GM19324 (cell line): Measurements from ENCODE around the gene SLC16A12.

Source experiments
- ATAC-seq: cut with Tn5 transposase; IDR thresholded peaks from one replicate; pipeline ENCODE4 v1.9.1; 2021; ENCODE audit warnings: mild to moderate bottlenecking, moderate library complexity; ENCODE audit not compliant: unreplicated experiment, low FRiP score

Gene SLC16A12, protein sequence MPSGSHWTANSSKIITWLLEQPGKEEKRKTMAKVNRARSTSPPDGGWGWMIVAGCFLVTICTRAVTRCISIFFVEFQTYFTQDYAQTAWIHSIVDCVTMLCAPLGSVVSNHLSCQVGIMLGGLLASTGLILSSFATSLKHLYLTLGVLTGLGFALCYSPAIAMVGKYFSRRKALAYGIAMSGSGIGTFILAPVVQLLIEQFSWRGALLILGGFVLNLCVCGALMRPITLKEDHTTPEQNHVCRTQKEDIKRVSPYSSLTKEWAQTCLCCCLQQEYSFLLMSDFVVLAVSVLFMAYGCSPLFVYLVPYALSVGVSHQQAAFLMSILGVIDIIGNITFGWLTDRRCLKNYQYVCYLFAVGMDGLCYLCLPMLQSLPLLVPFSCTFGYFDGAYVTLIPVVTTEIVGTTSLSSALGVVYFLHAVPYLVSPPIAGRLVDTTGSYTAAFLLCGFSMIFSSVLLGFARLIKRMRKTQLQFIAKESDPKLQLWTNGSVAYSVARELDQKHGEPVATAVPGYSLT

DNA sequence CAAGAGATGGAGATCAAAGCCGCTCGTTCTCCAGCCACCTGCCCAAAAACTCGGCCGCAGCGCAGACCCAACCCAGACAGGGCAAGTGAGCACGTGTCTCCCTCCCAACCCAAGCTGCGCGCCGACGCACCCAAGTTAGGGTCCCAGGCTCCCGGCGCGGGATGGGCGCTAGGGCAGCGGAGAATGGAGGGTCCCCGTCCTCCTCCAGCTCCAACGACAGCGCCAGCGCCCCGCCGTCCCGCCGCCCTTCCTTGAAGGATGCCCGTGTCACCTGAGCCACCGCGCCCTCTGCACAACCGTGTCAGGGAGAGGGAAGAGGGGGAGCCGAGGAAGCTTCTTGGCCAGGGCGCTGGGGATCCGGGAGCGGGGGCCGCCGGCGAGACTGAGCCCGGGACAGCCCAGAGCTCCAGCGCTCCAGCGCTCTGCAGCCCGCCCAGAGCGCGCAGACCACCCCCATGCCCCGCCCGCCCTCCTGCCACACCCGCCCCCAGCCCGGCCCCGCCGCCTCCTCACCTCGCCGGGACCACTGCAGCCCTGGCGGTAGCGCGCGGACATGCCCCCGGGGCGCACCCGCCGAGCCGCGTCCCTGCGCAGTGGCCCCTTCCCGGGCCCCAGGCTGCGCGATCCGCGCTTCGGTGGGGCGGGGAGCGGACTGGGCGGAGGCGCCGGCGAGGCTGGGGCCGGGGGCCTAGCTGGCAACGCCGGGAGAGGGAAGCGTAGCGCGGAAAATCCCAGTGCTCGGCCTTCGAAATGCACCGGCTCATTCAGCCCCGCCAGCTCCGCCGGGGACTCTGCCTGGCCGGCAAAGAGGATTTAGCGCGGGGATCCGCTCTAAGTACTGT lies at the start of gene SLC16A12:
SLC16A12 (minus strand) TSS at position 424 of the 842 bp plus-strand sequence. CDS start 73,016 bp downstream, outside the sequence.
- no peak for ATAC-seq

DNA sequence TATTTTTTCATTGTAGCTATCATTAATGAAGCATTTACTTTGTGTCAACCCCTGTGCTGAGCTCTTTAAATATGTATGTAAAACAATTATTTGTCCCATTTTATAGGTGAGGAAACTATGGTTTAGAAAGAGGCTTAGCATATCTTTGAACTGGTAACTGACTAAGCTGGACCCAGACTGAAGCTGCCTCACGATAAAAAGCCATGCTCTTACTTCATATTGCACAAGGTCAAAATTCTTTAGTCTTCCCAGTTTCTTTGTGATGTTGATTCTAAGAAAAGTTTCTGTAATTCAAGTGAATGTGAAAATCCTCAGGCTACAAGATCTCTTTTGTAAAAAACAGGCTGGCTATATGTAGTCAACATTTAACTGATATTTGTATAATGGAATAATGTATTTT lies 46.6 kb upstream of the SLC16A12 start:
- no peak for ATAC-seq

DNA sequence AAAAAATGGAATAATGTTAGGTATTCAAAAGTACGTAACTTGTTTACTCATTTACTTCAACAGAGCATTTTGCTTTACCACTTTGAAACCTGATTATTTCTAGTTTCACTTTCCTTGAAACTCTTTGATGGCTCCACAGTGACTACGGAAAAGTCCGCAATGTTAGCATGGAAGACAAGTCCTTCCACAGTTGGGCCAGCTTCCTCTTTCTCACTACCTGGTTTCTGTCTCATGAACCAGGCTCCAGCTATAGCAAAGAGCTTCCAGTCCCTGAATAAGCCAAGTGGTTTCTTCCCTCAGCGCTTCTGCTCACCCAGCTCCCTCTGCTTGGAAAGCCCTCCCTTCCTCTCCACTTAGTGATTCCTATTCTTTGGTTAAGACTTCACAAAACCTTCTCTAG lies 44.8 kb upstream of the SLC16A12 start:
- ATAC-seq = no peak

DNA sequence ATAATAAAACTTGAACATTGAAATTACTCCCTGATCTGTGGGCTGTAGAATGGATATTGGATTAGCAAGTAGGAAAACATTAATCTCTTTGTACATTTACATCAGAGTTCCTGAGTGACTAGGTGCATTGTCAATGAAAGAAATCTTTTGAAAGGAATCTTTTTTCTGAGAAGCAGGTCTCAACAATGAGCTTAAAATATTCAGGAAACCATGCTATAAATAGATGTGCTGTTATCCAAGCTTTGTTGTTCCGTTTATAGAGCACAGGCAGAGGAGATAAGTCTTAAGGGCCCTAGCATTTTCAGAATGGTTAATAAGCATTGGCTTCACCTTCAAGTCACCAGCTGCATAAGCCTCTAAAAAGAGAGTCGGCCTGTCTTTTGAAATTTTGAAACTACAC lies 41.3 kb upstream of the SLC16A12 start:
- ATAC-seq = no peak

DNA sequence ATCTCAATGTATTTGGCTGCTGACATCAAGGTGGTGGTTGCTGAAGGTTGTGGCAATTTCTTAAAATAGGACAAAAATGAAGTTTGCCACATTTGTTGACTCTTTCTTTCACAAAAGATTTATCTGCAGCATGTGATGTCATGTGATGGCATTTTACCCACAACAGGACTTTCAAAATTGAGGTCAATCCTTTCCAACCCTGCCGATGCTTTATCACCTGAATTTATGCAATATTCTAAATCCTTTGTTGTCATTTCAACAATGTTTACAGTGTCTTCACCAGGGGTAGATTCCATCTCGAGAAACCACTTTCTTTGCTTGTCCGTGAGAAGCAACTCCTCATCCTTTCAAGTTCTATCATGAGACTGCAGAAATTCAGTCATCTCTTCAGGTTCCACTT lies 40.6 kb upstream of the SLC16A12 start:
- ATAC-seq = no peak

DNA sequence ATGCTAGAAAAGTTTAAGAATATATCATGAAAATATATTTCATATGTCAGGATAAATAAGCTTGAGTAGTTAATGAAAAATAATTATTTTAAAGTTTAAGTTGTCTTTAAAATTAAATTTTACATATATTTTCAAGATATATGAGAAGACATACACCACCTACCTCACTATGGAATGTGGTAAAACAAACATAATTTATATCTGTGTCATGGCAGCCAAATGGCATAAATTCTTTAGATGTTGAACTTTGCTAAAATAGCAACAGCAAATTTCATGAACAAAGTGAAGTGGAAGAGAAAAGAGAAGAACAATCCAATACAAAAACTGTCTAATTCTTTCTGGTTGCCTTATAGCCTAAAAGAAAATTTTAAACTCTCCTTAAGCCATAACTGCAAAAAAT lies 39.6 kb upstream of the SLC16A12 start:
- ATAC-seq = no peak

DNA sequence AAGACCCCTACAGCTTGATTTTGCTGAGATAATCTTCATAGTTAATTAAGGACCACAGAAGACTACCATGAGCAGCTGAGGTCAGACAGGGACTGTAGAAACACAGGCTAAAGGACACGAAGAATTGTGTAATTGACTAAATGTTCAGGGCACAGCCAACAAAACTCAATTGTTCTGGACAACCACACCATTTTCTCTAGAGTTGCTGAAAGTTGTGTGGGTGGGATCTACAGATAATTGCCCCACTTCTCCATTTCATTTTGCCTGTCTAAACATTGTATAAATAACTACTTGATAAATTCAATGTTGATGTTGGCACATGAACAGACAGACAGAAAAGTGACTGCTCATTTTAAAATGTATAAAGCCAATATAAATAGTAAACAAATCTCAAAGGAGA lies 39.0 kb upstream of the SLC16A12 start:
- no peak for ATAC-seq

DNA sequence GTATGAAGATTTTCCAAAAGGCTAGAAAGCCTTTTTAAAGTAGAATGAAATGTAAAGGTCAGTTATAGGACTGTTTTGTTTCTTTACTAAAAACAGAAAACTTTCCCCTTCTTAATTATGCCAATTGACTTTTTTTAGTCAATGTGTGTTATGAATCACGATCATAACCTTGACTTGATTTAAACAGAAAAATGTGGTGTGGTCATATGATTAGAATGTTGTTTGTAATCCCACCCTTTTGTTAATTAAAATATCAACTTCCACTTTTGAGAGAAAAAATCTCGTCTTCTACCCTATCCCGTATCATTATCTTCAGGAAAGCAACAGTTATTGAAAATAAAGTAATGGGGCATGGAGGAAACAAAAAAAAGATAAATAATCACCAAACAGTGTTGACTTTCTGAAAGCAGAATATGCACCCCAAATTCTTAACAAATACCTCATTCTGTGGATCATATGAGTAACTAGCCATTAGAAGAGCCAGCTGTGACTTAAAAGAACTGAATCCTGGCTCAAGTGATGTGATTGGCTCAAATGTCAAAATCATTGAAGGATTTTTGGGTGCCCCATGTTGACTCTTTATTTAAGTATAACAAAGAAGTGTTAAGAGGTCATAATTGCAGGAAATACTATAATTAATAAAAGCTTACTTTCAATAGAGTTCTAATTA lies 32.3 kb upstream of the SLC16A12 start:
- ATAC-seq = no peak

DNA sequence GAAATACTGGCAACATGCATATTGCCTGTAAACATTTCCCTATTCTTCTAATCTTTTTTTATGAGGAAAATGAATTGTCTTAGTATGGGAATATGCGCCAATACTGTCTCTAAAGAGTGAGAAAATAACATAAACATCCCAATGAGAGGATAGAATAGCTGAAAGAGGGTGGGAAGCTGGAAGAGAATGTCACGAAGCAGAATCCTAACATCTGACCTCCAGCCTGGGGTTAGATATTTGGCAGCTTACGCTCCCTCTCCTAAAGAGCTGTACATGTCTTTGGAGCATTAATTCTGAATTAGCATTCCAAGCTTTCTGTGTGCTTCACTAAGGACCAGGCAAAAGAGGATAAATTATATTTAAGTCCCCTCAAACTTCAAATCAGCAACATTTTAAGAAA lies 31.6 kb upstream of the SLC16A12 start:
- no peak for ATAC-seq

- ATAC-seq = no peak
These were observed 30.9 kb upstream of the SLC16A12 start for GRCh38 chr10:89566095-89566950.

GRCh38 chr10:89565180-89565579 lies 29.8 kb upstream of the SLC16A12 start:
- ATAC-seq = no peak

DNA sequence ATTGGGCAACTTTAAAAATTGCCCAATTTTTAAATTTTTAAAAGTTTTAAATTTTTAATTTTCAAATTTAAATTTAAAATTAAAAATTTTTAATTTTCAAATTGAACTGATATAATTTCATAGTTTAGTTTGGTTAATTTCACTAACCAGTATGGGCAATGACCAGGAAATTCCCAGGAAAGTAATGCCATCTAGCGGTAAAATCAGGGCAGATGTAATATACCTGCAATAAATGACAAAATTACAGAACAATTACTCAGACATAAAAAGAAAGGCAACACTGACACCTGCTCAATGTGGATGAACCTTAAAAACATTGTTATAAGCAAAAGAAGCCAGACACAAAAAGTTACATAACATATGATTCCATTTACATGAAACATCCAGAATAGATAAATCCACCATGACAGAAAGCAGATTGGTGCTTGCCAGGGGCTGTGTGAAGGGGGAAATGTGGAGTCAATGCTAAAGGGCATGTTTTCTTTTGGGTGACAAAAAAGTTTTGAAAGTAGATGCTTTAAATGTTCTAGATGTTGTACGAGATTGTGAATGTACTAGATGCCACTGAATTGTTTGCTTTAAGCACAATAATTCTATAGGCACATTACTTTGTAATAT lies 28.6 kb upstream of the SLC16A12 start:
- no peak for ATAC-seq

- ATAC-seq = no peak
These were observed 27.9 kb upstream of the SLC16A12 start for GRCh38 chr10:89563311-89563710.

DNA sequence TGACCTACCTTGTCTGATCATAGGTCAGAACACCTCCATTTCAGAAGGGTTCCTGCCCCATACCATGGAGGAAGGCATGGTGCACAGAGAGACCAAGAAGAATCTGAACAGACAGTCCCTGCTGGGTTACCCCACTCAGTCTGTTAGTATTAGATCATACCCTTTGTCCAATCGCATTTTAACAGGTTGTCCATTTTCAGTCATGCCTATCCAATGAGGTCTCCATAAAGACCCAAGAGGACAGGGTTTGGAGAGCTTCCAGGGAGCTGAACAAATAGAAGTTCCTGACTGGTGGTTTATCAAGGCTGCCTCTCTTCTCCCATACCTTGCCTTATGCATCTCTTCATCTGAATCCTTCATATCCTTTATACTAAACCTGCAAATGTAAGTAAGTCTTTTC lies 21.2 kb upstream of the SLC16A12 start:
- ATAC-seq = no peak

DNA sequence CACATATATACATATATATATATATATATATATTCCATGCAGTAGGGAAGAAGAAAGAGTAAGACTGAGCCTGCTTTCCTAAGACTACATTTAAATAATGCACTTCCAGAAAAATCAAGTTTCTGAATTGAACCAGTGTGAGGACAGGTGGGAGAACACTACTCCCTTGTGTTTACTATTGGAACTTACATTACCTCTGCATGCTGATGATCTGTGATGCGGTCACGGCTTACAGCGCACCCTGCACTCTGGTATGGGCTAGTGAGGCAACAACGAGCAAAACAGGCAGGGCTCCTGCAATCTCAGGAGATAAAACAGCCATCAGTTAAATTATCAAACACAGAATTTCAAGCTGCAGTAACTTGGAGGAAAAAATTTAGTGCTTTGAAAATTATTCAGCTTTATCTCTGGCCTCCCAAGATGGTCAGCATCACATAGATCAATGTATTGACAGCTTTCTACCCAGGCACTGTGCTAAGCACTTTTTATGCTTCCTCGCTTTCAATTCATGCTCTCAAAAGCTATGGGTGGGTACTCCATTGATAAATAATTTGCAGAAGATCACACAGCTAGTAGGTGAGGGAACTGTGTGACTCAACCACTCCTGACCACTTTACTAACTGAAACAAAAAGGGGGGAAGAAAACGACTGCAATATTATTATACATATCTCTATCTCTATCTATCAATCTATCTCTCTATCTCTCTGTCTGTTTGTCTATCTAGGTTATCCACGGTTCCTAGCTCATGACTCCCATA lies 20.5 kb upstream of the SLC16A12 start:
- no peak for ATAC-seq

GRCh38 chr10:89554433-89554832 lies 19.0 kb upstream of the SLC16A12 start:
- no peak for ATAC-seq

- ATAC-seq = no peak
These were observed 17.8 kb upstream of the SLC16A12 start for GRCh38 chr10:89553064-89553734.

- no peak for ATAC-seq
These were observed 16.8 kb upstream of the SLC16A12 start for GRCh38 chr10:89552213-89552612.
